Ovary (tissue), 3 donors: ENCODE data around the gene ABLIM2.

ENCODE experiments used
- CTCF ChIP-seq, 3 donors: fragments of 450-650 bp in 2 of 3; fragments of 200-600 bp in 1 of 3; IDR thresholded peaks; one replicate each; pipeline versions ENCODE4 v1.5.1 to v1.8.0; 2016 to 2022; ENCODE audit warnings: antibody characterized with exemption in 3 of 3, mild to moderate bottlenecking in 1 of 3
- EP300 ChIP-seq: sonication (generic); formaldehyde crosslinking; IDR thresholded peaks from one replicate; pipeline ENCODE4 v1.6.1; 2017; ENCODE audit warnings: antibody characterized with exemption
- donor health status: DM: no; HTN: no; CAD: no.

- TF ChIP-seq CTCF (IDR thresholded peaks at IDR 0.05) = no peak
- no peak for TF ChIP-seq EP300
Measured at GRCh38 chr4:8093587-8094274, 64.9 kb downstream of the ABLIM2 start.
